Prostate gland (tissue), 2 donors: ENCODE results near the gene KDELR1. TPM values are rescaled to one million over a fixed set of nuclear protein-coding genes. Genes with fewer than 3 reads are reported as not detected.

Experiments
- DNase-seq: peaks from one replicate; pipeline ENCODE4 v3.0.0-alpha.2; 2019; ENCODE audit warnings: low spot score
- H3K27ac ChIP-seq, 2 donors: fragments of 200-600 bp; sonication (generic); 2 replicates each; pipeline ENCODE4 v1.5.1; 2017 to 2019
- H3K27me3 ChIP-seq: fragments of 200-600 bp; sonication (generic); replicated peaks from 2 replicates; pipeline ENCODE4 v1.5.1; 2019; ENCODE audit not compliant: insufficient read depth
- H3K36me3 ChIP-seq, 2 donors: fragments of 200-600 bp; sonication (generic); 1 replicate in 1 of 2; 2 replicates in 1 of 2; pipeline versions ENCODE4 v1.5.1 to v1.8.1; 2017 to 2019
- H3K4me1 ChIP-seq: fragments of 200-600 bp; sonication (generic); replicated peaks from 2 replicates; pipeline ENCODE4 v1.5.1; 2019
- H3K4me3 ChIP-seq, 2 donors: fragments of 200-600 bp; sonication (generic); 2 replicates each; pipeline ENCODE4 v1.5.1; 2017 to 2019
- H3K9me3 ChIP-seq: fragments of 200-600 bp; sonication (generic); 2 replicates; pipeline ENCODE4 v1.5.1; 2017
- CTCF ChIP-seq, 4 experiments: fragments of 200-600 bp in 2 of 4; fragments of 450-650 bp in 2 of 4; sonication (generic) in 2 of 4; IDR thresholded peaks; 1 replicate in 3 of 4; 2 replicates in 1 of 4; pipeline ENCODE4 v1.5.1; 2016 to 2019; ENCODE audit warnings: antibody characterized with exemption in 4 of 4, mild to moderate bottlenecking in 2 of 4, moderate library complexity in 2 of 4
- POLR2A ChIP-seq: fragments of 450-650 bp; IDR thresholded peaks from one replicate; pipeline ENCODE4 v1.6.1; 2016; ENCODE audit warnings: antibody characterized with exemption, mild to moderate bottlenecking
- POLR2AphosphoS5 ChIP-seq: sonication (generic); formaldehyde crosslinking; IDR thresholded peaks from one replicate; pipeline ENCODE4 v1.6.1; 2017; ENCODE audit warnings: antibody characterized with exemption
- WGBS: methylation state at CpG from one replicate; pipeline ENCODE4 v1.1.5; 2018; 5-methylcytosine and 5-hydroxymethylcytosine counted together
- intact Hi-C: fragments of 100-400 bp; cut with DNase I; formaldehyde crosslinking; loops from one replicate; pipeline ENCODE4 v1.14.2; 2022
- total RNA-seq, 2 donors: library from RNA; depleted of rRNA; stranded (reverse); fragments of >200 nt; gene quantifications; one replicate each; pipeline ENCODE4 v1.1.0, GENCODE V29; 2016

Gene KDELR1
- total RNA-seq, 2 donors from 2014 or later: 153 to 179 TPM

DNA sequence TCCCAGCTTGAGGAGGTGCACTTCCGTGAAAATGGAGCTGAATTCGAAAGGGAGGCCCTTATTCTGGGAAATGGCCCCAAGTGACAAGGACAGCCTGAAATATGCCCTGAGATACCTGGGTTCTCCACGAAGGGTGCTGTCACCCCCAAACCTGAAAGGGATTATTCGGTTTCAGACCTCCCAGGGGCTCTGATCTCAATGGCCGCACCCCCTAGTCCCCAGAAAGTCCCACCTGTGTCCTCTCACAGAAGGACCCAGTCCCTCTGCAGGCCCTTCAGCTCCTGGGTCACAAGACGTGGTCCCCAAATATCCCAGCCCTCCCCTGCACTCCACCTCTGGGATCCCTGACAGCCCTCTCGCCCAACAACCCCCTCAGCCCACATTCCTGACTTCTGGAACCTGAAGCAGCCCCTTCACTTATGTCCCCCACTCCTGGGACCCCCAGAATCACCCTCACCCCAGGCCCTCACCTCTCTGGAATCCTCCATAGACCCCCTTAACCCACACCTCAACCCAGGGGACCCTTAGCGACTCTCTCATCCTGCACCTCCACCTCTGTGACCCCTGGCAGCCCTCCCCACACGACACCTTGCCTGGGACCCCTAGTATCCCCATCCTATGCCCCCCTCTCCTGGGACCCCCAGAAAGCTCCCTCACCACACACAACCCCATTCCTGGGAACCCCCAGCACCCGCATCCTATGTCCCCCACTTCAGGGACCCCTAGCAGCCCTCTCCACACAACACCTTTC is 26.6 kb downstream of the KDELR1 start:
- Histone ChIP-seq H3K27ac (peak overlapping the region; percentile 90 to 92), H3K9me3 (no peaks in the 10 kb centered on the region), H3K27me3 (no peaks in the 10 kb centered on the region), H3K36me3 (no peaks in the 10 kb centered on the region), H3K4me3 (peak overlapping the region in 1 of 2 donors; percentile 9), H3K4me1 (peaks cover 3% of the 10 kb centered on the region)
- TF ChIP-seq POLR2AphosphoS5 (no peak), POLR2A (no peak), CTCF (IDR thresholded peaks at IDR 0.05) (no peak)
- intact Hi-C loops: loop anchor here (2.0 kb wide), 1 partner anchor 40 kb away; the partner anchor contains the start of gene EMP3
- no peak for DNase-seq
- 66% methylated on average over 10 of the region's 10 CpGs for WGBS

- Histone ChIP-seq H3K4me1 (peaks cover 3% of the 10 kb centered on the region), H3K9me3 (no peaks in the 10 kb centered on the region), H3K27ac (peak within 1 kb of the TSS; percentile 90 to 92), H3K4me3 (peak within 1 kb of the TSS; percentile 40 to 43), H3K36me3 (no peaks in the 10 kb centered on the region), H3K27me3 (no peaks in the 10 kb centered on the region)
- TF ChIP-seq CTCF (IDR thresholded peaks at IDR 0.05): peak in 1 of 4 experiments; percentile 30
- peak; percentile 100 for TF ChIP-seq POLR2AphosphoS5
- TF ChIP-seq POLR2A: peak; percentile 43
- DNase-seq: peak; percentile 98
- intact Hi-C loops: loop anchor here (2.0 kb wide), 2 partner anchors 31 to 39 kb away; partner anchors contain the start of gene EMP3
- under 1% methylated on average over 58 of the region's 59 CpGs for WGBS
Measured at GRCh38 chr19:48363810-48364597, 27.3 kb downstream of the KDELR1 start, which contains the start of the genes SYNGR4 and TMEM143. Gene SYNGR4, plus strand, starts transcription at chr19:48364367. Its CDS starts 1,476 bp downstream, at chr19:48365843. Gene TMEM143, minus strand, starts transcription at chr19:48363940. Its CDS starts 20 bp downstream, at chr19:48363920.

- no peak for TF ChIP-seq POLR2AphosphoS5
- no peak for TF ChIP-seq POLR2A
- TF ChIP-seq CTCF (IDR thresholded peaks at IDR 0.05): no peak
- DNase-seq: no peak
- H3K27ac ChIP-seq: peak overlapping the region; percentile 90 to 92
- 0% methylated on average over 9 of the region's 10 CpGs for whole genome bisulfite sequencing
- peaks cover 3% of the 10 kb centered on the region for H3K4me1 ChIP-seq
- no peaks in the 10 kb centered on the region for H3K36me3 ChIP-seq
- peak overlapping the region; percentile 40 to 43 for H3K4me3 ChIP-seq
- intact Hi-C loops: loop anchor here (2.0 kb wide), 1 partner anchor 31 kb away; no protein-coding TSS in a partner anchor
- no peaks in the 10 kb centered on the region for H3K9me3 ChIP-seq
- no peaks in the 10 kb centered on the region for H3K27me3 ChIP-seq
Measured at GRCh38 chr19:48363500-48363809, 27.9 kb downstream of the KDELR1 start.

GRCh38 chr19:48362716-48363499 is 28.4 kb downstream of the KDELR1 start:
- no peaks in the 10 kb centered on the region for H3K36me3 ChIP-seq
- 5% methylated on average over 18 of the region's 26 CpGs for WGBS
- TF ChIP-seq POLR2A (peak; percentile 42), POLR2AphosphoS5 (peak; percentile 95), CTCF (IDR thresholded peaks at IDR 0.05) (peak in 2 of 4 experiments; percentile 39 to 54)
- DNase-seq: peak; percentile 96
- peak overlapping the region; percentile 40 to 43 for H3K4me3 ChIP-seq
- H3K9me3 ChIP-seq: no peaks in the 10 kb centered on the region
- peak overlapping the region; percentile 90 to 92 for H3K27ac ChIP-seq
- no peaks in the 10 kb centered on the region for H3K27me3 ChIP-seq
- H3K4me1 ChIP-seq: peaks cover 3% of the 10 kb centered on the region
- intact Hi-C loops: loop anchor here (2.0 kb wide), 1 partner anchor 30 kb away; no protein-coding TSS in a partner anchor
